ENCODE data around the gene AMER1. TPM values are rescaled to one million over a fixed set of nuclear protein-coding genes. Genes with fewer than 3 reads are reported as not detected.

The AMER1 gene
- total RNA-seq, 1 donor from 2014 or later, result 4.7 TPM

GRCh38 chrX:64206556-64207162 is 1.2 kb upstream of the AMER1 start:
- DNase-seq (ENCODE audit: low spot score), result no peak
- H3K4me3 Mint-ChIP-seq (ENCODE audit: unreplicated experiment), result peak overlapping the region; percentile 76
- H3K36me3 Mint-ChIP-seq (ENCODE audit: low read depth), result peaks cover 2% of the 10 kb centered on the region
- peak overlapping the region; percentile 96 for H3K27ac Mint-ChIP-seq (ENCODE audit: unreplicated experiment)
- H3K4me1 Mint-ChIP-seq (ENCODE audit: low read depth), result peaks cover 17% of the 10 kb centered on the region
- H3K27me3 Mint-ChIP-seq (ENCODE audit: low read depth), result no peaks in the 10 kb centered on the region
- peaks cover 6% of the 10 kb centered on the region for H3K9me3 Mint-ChIP-seq (ENCODE audit: low read depth)
- no peak for TF ChIP-seq CTCF (IDR thresholded peaks at IDR 0.05)

- H3K27ac Mint-ChIP-seq (ENCODE audit: unreplicated experiment), result peak overlapping the region; percentile 96
- H3K9me3 Mint-ChIP-seq (ENCODE audit: low read depth), result peaks cover 6% of the 10 kb centered on the region
Observed at GRCh38 chrX:64205735-64206501, 410 bp upstream of the AMER1 start.

GRCh38 chrX:64204701-64205440 is 637 bp downstream of the AMER1 start:
- DNase-seq (ENCODE audit: low spot score), result no peak

More at GRCh38 chrX:64205735-64206501, 410 bp upstream of the AMER1 start:
- Mint-ChIP-seq H3K27me3 (ENCODE audit: low read depth) (no peaks in the 10 kb centered on the region), H3K4me1 (ENCODE audit: low read depth) (peaks cover 17% of the 10 kb centered on the region), H3K4me3 (ENCODE audit: unreplicated experiment) (peak overlapping the region; percentile 76), H3K36me3 (ENCODE audit: low read depth) (peaks cover 2% of the 10 kb centered on the region)
- peak; percentile 96 for DNase-seq (ENCODE audit: low spot score)
- TF ChIP-seq CTCF (IDR thresholded peaks at IDR 0.05), result peak; percentile 60

GRCh38 chrX:64204252-64204651 is 1.3 kb downstream of the AMER1 start:
- Mint-ChIP-seq H3K27ac (ENCODE audit: unreplicated experiment) (peak overlapping the region; percentile 55), H3K4me3 (ENCODE audit: unreplicated experiment) (peak overlapping the region; percentile 76), H3K27me3 (ENCODE audit: low read depth) (no peaks in the 10 kb centered on the region), H3K36me3 (ENCODE audit: low read depth) (peaks cover 2% of the 10 kb centered on the region), H3K9me3 (ENCODE audit: low read depth) (peaks cover 10% of the 10 kb centered on the region), H3K4me1 (ENCODE audit: low read depth) (peaks cover 17% of the 10 kb centered on the region)
- DNase-seq (ENCODE audit: low spot score), result no peak
- TF ChIP-seq CTCF (IDR thresholded peaks at IDR 0.05), result no peak

More at GRCh38 chrX:64204701-64205440, 637 bp downstream of the AMER1 start:
- peaks cover 6% of the 10 kb centered on the region for H3K9me3 Mint-ChIP-seq (ENCODE audit: low read depth)
- peaks cover 17% of the 10 kb centered on the region for H3K4me1 Mint-ChIP-seq (ENCODE audit: low read depth)
- no peaks in the 10 kb centered on the region for H3K27me3 Mint-ChIP-seq (ENCODE audit: low read depth)
- TF ChIP-seq CTCF (IDR thresholded peaks at IDR 0.05), result no peak
- H3K36me3 Mint-ChIP-seq (ENCODE audit: low read depth), result peaks cover 2% of the 10 kb centered on the region
- peak overlapping the region; percentile 55 for H3K27ac Mint-ChIP-seq (ENCODE audit: unreplicated experiment)
- H3K4me3 Mint-ChIP-seq (ENCODE audit: unreplicated experiment), result peak overlapping the region; percentile 76

- H3K27ac Mint-ChIP-seq (ENCODE audit: unreplicated experiment), result peak overlapping the region; percentile 18
- peaks cover 16% of the 10 kb centered on the region for H3K9me3 Mint-ChIP-seq (ENCODE audit: low read depth)
- peaks cover 2% of the 10 kb centered on the region for H3K36me3 Mint-ChIP-seq (ENCODE audit: low read depth)
- no peaks in the 10 kb centered on the region for H3K27me3 Mint-ChIP-seq (ENCODE audit: low read depth)
- TF ChIP-seq CTCF (IDR thresholded peaks at IDR 0.05), result no peak
- H3K4me1 Mint-ChIP-seq (ENCODE audit: low read depth), result peaks cover 17% of the 10 kb centered on the region
- no peak for DNase-seq (ENCODE audit: low spot score)
- H3K4me3 Mint-ChIP-seq (ENCODE audit: unreplicated experiment), result no peak overlapping the region
Observed at GRCh38 chrX:64202808-64203325, 2.6 kb downstream of the AMER1 start.

All from chondrocyte (in vitro differentiated cells).